Neural crest cell (in vitro differentiated cells): ENCODE data around the gene ATF1. TPM values are rescaled to one million over a fixed set of nuclear protein-coding genes. Genes with fewer than 3 reads are reported as not detected.
"Not testable (repeated sequence)": the region's sequence is repeated elsewhere in the genome, so short reads cannot be mapped to it uniquely, and the experiment has no call there.

ENCODE experiments used
- DNase-seq: peaks from one replicate; pipeline ENCODE4 v3.0.0; 2021; ENCODE audit warnings: low read depth, mixed read lengths, low spot score
- H3K27ac Mint-ChIP-seq: one replicate; pipeline ENCODE4 v1.8.0; 2021; ENCODE audit warnings: mild to moderate bottlenecking, mixed read lengths; ENCODE audit not compliant: unreplicated experiment
- H3K27me3 Mint-ChIP-seq: 2 replicates; pipeline ENCODE4 v1.8.0; 2021; ENCODE audit warnings: low read depth, mild to moderate bottlenecking, mixed read lengths
- H3K36me3 Mint-ChIP-seq: 2 replicates; pipeline ENCODE4 v1.8.0; 2021; ENCODE audit warnings: low read depth, mild to moderate bottlenecking, mixed read lengths
- H3K4me1 Mint-ChIP-seq: 2 replicates; pipeline ENCODE4 v1.8.0; 2021; ENCODE audit warnings: mixed read lengths
- H3K4me3 Mint-ChIP-seq: one replicate; pipeline ENCODE4 v1.8.0; 2021; ENCODE audit warnings: mild to moderate bottlenecking, mixed read lengths
- H3K9me3 Mint-ChIP-seq: 2 replicates; pipeline ENCODE4 v1.8.0; 2021; ENCODE audit warnings: mixed read lengths
- CTCF ChIP-seq: fragments of 200-600 bp; sonication (generic); conservative IDR thresholded peaks from 2 replicates; pipeline ENCODE4 v1.5.0; 2021; ENCODE audit warnings: antibody characterized with exemption, mild to moderate bottlenecking
- total RNA-seq: library from RNA; stranded (reverse); gene quantifications from 2 replicates; pipeline ENCODE4 v1.2.1, GENCODE V29; 2021

ATF1 gene
- total RNA-seq, 1 donor from 2014 or later, result 31.7 TPM

GRCh38 chr12:50751948-50752721, 11.8 kb upstream of the ATF1 start:
- no peak for TF ChIP-seq CTCF
- no peaks in the 10 kb centered on the region for H3K27me3 Mint-ChIP-seq
- no peak overlapping the region for H3K27ac Mint-ChIP-seq
- peaks cover 8% of the 10 kb centered on the region for H3K9me3 Mint-ChIP-seq
- DNase-seq, result no peak
- peaks cover 3% of the 10 kb centered on the region for H3K4me1 Mint-ChIP-seq
- H3K4me3 Mint-ChIP-seq, result no peak overlapping the region
- peaks cover 20% of the 10 kb centered on the region for H3K36me3 Mint-ChIP-seq

GRCh38 chr12:50753232-50753769, 10.6 kb upstream of the ATF1 start:
- H3K27me3 Mint-ChIP-seq, result no peaks in the 10 kb centered on the region
- H3K9me3 Mint-ChIP-seq, result peaks cover 8% of the 10 kb centered on the region
- peaks cover 20% of the 10 kb centered on the region for H3K36me3 Mint-ChIP-seq
- H3K4me1 Mint-ChIP-seq, result no peaks in the 10 kb centered on the region
- TF ChIP-seq CTCF, result no peak
- DNase-seq, result no peak
- no peak overlapping the region for H3K27ac Mint-ChIP-seq
- H3K4me3 Mint-ChIP-seq, result no peak overlapping the region

GRCh38 chr12:50764286-50765094, 589 bp downstream of the ATF1 start:
- H3K27me3 Mint-ChIP-seq, result peaks cover 3% of the 10 kb centered on the region
- DNase-seq, result peak; percentile 59
- peak overlapping the region; percentile 98 for H3K27ac Mint-ChIP-seq
- peaks cover 6% of the 10 kb centered on the region for H3K36me3 Mint-ChIP-seq
- no peak for TF ChIP-seq CTCF
- H3K4me1 Mint-ChIP-seq, result peaks cover 39% of the 10 kb centered on the region
- H3K9me3 Mint-ChIP-seq, result peaks cover 2% of the 10 kb centered on the region
- peak overlapping the region; percentile 99 for H3K4me3 Mint-ChIP-seq

- peak overlapping the region; percentile 96 for H3K4me3 Mint-ChIP-seq
- H3K27me3 Mint-ChIP-seq, result peaks cover 3% of the 10 kb centered on the region
- peak; percentile 78 for TF ChIP-seq CTCF
- H3K9me3 Mint-ChIP-seq, result peaks cover 2% of the 10 kb centered on the region
- peak; percentile 12 for DNase-seq
- H3K27ac Mint-ChIP-seq, result peak overlapping the region; percentile 9
- peaks cover 6% of the 10 kb centered on the region for H3K36me3 Mint-ChIP-seq
- H3K4me1 Mint-ChIP-seq, result peaks cover 39% of the 10 kb centered on the region
Observed at GRCh38 chr12:50765095-50765911, 1.4 kb downstream of the ATF1 start.

- peaks cover 3% of the 10 kb centered on the region for H3K27me3 Mint-ChIP-seq
- no peak overlapping the region for H3K27ac Mint-ChIP-seq
- H3K4me1 Mint-ChIP-seq, result peaks cover 24% of the 10 kb centered on the region
- H3K9me3 Mint-ChIP-seq, result peaks cover 2% of the 10 kb centered on the region
- H3K36me3 Mint-ChIP-seq, result peaks cover 26% of the 10 kb centered on the region
- H3K4me3 Mint-ChIP-seq, result no peak overlapping the region
- no peak for DNase-seq
- no peak for TF ChIP-seq CTCF
Observed at GRCh38 chr12:50768391-50768790, 4.5 kb downstream of the ATF1 start.

- peaks cover 26% of the 10 kb centered on the region for H3K36me3 Mint-ChIP-seq
- H3K27me3 Mint-ChIP-seq, H3K4me3 Mint-ChIP-seq, DNase-seq, H3K9me3 Mint-ChIP-seq, H3K27ac Mint-ChIP-seq: not testable (repeated sequence)
- peaks cover 21% of the 10 kb centered on the region for H3K4me1 Mint-ChIP-seq
Observed at GRCh38 chr12:50768813-50769212, 4.9 kb downstream of the ATF1 start.
